GM20000 (cell line): ENCODE measurements around the gene PTPRM.

Experiments
- DNase-seq: peaks from one replicate; pipeline ENCODE4 v3.0.0; 2012; ENCODE audit warnings: low spot score
- CTCF ChIP-seq: IDR thresholded peaks from 2 replicates; pipeline ENCODE4 v1.5.1; 2012; ENCODE audit warnings: mild to moderate bottlenecking, control low read depth; ENCODE audit errors: extremely low read depth, missing control alignments

Gene PTPRM

DNA sequence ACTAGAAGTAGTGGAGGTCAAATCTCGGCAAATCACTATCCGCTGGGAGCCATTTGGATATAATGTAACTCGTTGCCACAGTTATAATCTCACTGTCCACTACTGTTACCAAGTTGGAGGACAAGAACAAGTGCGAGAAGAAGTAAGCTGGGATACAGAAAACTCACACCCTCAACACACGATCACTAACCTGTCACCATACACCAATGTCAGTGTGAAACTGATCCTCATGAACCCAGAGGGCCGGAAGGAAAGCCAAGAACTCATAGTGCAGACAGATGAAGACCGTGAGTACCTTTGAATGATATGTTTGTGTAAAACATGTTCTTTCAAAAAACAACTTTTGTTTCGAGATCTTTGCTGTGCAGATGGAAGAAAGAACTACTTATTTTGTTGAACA lies 502.6 kb downstream of the PTPRM start:
- TF ChIP-seq CTCF, result no peak
- no peak for DNase-seq

- no peak for DNase-seq
- TF ChIP-seq CTCF, result no peak
Measured at GRCh38 chr18:8073167-8073566, 506.1 kb downstream of the PTPRM start.

GRCh38 chr18:8080092-8080491 lies 513.0 kb downstream of the PTPRM start:
- no peak for DNase-seq
- no peak for TF ChIP-seq CTCF

DNA sequence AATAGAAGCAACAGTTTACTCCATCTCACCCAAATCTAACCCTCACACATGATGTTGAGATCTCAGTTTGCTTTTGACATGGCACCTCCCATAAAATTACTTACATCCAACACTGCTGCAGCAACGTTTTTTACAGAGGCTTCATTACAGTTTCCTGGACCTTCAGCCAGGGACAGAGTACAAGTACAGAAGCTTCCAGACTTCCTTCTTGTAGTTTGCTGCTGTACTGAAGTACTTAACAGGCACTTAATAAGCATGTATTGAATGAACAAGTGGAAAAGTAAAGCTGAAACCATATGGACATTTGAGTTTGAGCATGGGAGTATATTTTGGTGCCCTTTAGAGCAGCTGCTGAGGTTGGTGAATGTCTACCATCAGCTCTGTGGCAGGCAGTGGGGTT lies 514.2 kb downstream of the PTPRM start:
- DNase-seq, result no peak
- no peak for TF ChIP-seq CTCF

GRCh38 chr18:8081872-8082553 lies 514.9 kb downstream of the PTPRM start:
- TF ChIP-seq CTCF, result no peak
- no peak for DNase-seq

DNA sequence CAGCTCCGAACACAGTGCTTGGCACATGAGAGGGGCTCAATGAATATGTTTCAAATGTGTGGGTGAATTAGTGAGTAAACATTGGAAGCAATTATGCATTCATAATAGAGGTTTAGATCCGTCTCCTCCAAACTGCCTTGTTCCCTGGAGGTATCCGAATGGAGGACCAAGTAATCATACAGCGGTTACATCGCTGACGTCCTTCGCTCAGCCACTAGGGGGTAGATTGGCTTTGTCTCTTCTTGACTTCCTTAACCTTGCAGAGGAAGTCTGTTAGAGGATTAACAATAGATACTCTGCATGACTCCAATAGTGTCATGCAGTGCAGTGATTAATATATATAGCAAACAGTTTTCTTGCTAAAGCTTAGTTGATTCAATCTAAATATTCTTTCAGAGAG lies 517.0 kb downstream of the PTPRM start:
- DNase-seq, result no peak
- TF ChIP-seq CTCF, result no peak

DNA sequence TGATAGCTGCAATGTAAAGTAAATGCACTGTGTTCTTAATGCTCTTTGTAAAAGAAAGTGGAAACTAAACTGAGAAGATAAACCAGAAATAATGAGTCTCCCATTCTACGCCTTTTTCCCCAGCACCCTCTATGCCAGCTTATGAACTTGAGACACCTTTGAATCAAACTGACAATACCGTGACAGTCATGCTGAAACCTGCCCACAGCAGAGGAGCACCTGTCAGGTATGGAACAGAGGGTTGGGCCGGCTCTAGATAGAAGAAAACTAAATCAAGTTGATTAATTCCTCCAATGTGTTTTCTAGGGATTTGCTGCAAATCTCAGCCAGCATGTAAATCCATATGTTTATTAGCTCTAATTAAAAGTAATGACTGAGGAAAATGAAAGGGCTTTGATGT lies 521.5 kb downstream of the PTPRM start:
- DNase-seq, result no peak
- TF ChIP-seq CTCF, result no peak
